Activated naive CD8-positive, alpha-beta T cell (primary cell): Measurements from ENCODE around the gene SUPT3H.

Source experiments
- H3K27ac Mint-ChIP-seq: one replicate; pipeline ENCODE4 v1.8.0; 2021; ENCODE audit warnings: mixed read lengths
- H3K27me3 Mint-ChIP-seq: one replicate; pipeline ENCODE4 v1.8.0; 2021; ENCODE audit warnings: mixed read lengths
- H3K36me3 Mint-ChIP-seq: one replicate; pipeline ENCODE4 v1.8.0; 2021; ENCODE audit warnings: mixed read lengths
- H3K4me1 Mint-ChIP-seq: one replicate; pipeline ENCODE4 v1.8.0; 2021; ENCODE audit warnings: low read depth, mixed read lengths
- H3K4me3 Mint-ChIP-seq: one replicate; pipeline ENCODE4 v1.8.0; 2021; ENCODE audit warnings: mild to moderate bottlenecking, mixed read lengths
- H3K9me3 Mint-ChIP-seq: one replicate; pipeline ENCODE4 v1.8.0; 2021; ENCODE audit warnings: low read depth, mixed read lengths

Gene SUPT3H

GRCh38 chr6:44856479-44856878 lies 521.3 kb downstream of the SUPT3H start:
- peaks cover 64% of the 10 kb centered on the region for H3K4me1 Mint-ChIP-seq
- no peaks in the 10 kb centered on the region for H3K27me3 Mint-ChIP-seq
- no peaks in the 10 kb centered on the region for H3K9me3 Mint-ChIP-seq
- H3K27ac Mint-ChIP-seq = no peak overlapping the region
- H3K36me3 Mint-ChIP-seq = no peaks in the 10 kb centered on the region
- no peak overlapping the region for H3K4me3 Mint-ChIP-seq

GRCh38 chr6:44855562-44856411 lies 521.9 kb downstream of the SUPT3H start:
- no peaks in the 10 kb centered on the region for H3K9me3 Mint-ChIP-seq
- no peak overlapping the region for H3K4me3 Mint-ChIP-seq
- H3K27ac Mint-ChIP-seq = no peak overlapping the region
- H3K27me3 Mint-ChIP-seq = no peaks in the 10 kb centered on the region
- peaks cover 1% of the 10 kb centered on the region for H3K36me3 Mint-ChIP-seq
- peaks cover 68% of the 10 kb centered on the region for H3K4me1 Mint-ChIP-seq

GRCh38 chr6:44854712-44855443 lies 522.9 kb downstream of the SUPT3H start:
- Mint-ChIP-seq H3K36me3 (peaks cover 2% of the 10 kb centered on the region), H3K27ac (no peak overlapping the region), H3K4me3 (peak overlapping the region; percentile 2), H3K9me3 (no peaks in the 10 kb centered on the region), H3K27me3 (no peaks in the 10 kb centered on the region), H3K4me1 (peaks cover 63% of the 10 kb centered on the region)

GRCh38 chr6:44851176-44851575 lies 526.6 kb downstream of the SUPT3H start:
- no peaks in the 10 kb centered on the region for H3K27me3 Mint-ChIP-seq
- no peak overlapping the region for H3K4me3 Mint-ChIP-seq
- no peak overlapping the region for H3K27ac Mint-ChIP-seq
- no peaks in the 10 kb centered on the region for H3K9me3 Mint-ChIP-seq
- peaks cover 39% of the 10 kb centered on the region for H3K4me1 Mint-ChIP-seq
- peaks cover 9% of the 10 kb centered on the region for H3K36me3 Mint-ChIP-seq

- Mint-ChIP-seq H3K27me3 (no peaks in the 10 kb centered on the region), H3K27ac (no peak overlapping the region), H3K4me1 (peaks cover 32% of the 10 kb centered on the region), H3K4me3 (no peak overlapping the region), H3K9me3 (no peaks in the 10 kb centered on the region), H3K36me3 (peaks cover 11% of the 10 kb centered on the region)
Measured at GRCh38 chr6:44850312-44850711, 527.4 kb downstream of the SUPT3H start.

GRCh38 chr6:44849806-44850205 lies 527.9 kb downstream of the SUPT3H start:
- Mint-ChIP-seq H3K4me3 (no peak overlapping the region), H3K27me3 (no peaks in the 10 kb centered on the region), H3K9me3 (no peaks in the 10 kb centered on the region), H3K27ac (no peak overlapping the region), H3K36me3 (peaks cover 11% of the 10 kb centered on the region), H3K4me1 (peaks cover 27% of the 10 kb centered on the region)

- H3K27me3 Mint-ChIP-seq = no peaks in the 10 kb centered on the region
- H3K4me1 Mint-ChIP-seq = peaks cover 8% of the 10 kb centered on the region
- H3K4me3 Mint-ChIP-seq = no peak overlapping the region
- no peak overlapping the region for H3K27ac Mint-ChIP-seq
- no peaks in the 10 kb centered on the region for H3K9me3 Mint-ChIP-seq
- peaks cover 15% of the 10 kb centered on the region for H3K36me3 Mint-ChIP-seq
Measured at GRCh38 chr6:44843734-44844133, 534.0 kb downstream of the SUPT3H start.

- peaks cover 13% of the 10 kb centered on the region for H3K36me3 Mint-ChIP-seq
- H3K4me3 Mint-ChIP-seq = no peak overlapping the region
- H3K4me1 Mint-ChIP-seq = peaks cover 12% of the 10 kb centered on the region
- no peak overlapping the region for H3K27ac Mint-ChIP-seq
- no peaks in the 10 kb centered on the region for H3K9me3 Mint-ChIP-seq
- H3K27me3 Mint-ChIP-seq = no peaks in the 10 kb centered on the region
Measured at GRCh38 chr6:44842616-44843015, 535.1 kb downstream of the SUPT3H start.

- peaks cover 11% of the 10 kb centered on the region for H3K4me1 Mint-ChIP-seq
- no peak overlapping the region for H3K27ac Mint-ChIP-seq
- H3K9me3 Mint-ChIP-seq = no peaks in the 10 kb centered on the region
- H3K36me3 Mint-ChIP-seq = peaks cover 13% of the 10 kb centered on the region
- H3K4me3 Mint-ChIP-seq = no peak overlapping the region
- H3K27me3 Mint-ChIP-seq = no peaks in the 10 kb centered on the region
Measured at GRCh38 chr6:44841829-44842228, 535.9 kb downstream of the SUPT3H start.

GRCh38 chr6:44837741-44838140 lies 540.0 kb downstream of the SUPT3H start:
- peaks cover 7% of the 10 kb centered on the region for H3K36me3 Mint-ChIP-seq
- no peaks in the 10 kb centered on the region for H3K27me3 Mint-ChIP-seq
- peaks cover 11% of the 10 kb centered on the region for H3K4me1 Mint-ChIP-seq
- H3K27ac Mint-ChIP-seq = no peak overlapping the region
- no peaks in the 10 kb centered on the region for H3K9me3 Mint-ChIP-seq
- no peak overlapping the region for H3K4me3 Mint-ChIP-seq

GRCh38 chr6:44837255-44837654 lies 540.5 kb downstream of the SUPT3H start:
- H3K9me3 Mint-ChIP-seq = no peaks in the 10 kb centered on the region
- H3K27me3 Mint-ChIP-seq = no peaks in the 10 kb centered on the region
- H3K4me1 Mint-ChIP-seq = peaks cover 13% of the 10 kb centered on the region
- H3K4me3 Mint-ChIP-seq = no peak overlapping the region
- peaks cover 10% of the 10 kb centered on the region for H3K36me3 Mint-ChIP-seq
- no peak overlapping the region for H3K27ac Mint-ChIP-seq

- Mint-ChIP-seq H3K9me3 (no peaks in the 10 kb centered on the region), H3K4me3 (no peak overlapping the region), H3K27ac (no peak overlapping the region), H3K27me3 (no peaks in the 10 kb centered on the region), H3K4me1 (peaks cover 45% of the 10 kb centered on the region), H3K36me3 (peaks cover 9% of the 10 kb centered on the region)
Measured at GRCh38 chr6:44833248-44833647, 544.5 kb downstream of the SUPT3H start.

- no peaks in the 10 kb centered on the region for H3K9me3 Mint-ChIP-seq
- peaks cover 13% of the 10 kb centered on the region for H3K36me3 Mint-ChIP-seq
- H3K4me3 Mint-ChIP-seq = no peak overlapping the region
- H3K27ac Mint-ChIP-seq = peak overlapping the region; percentile 4
- no peaks in the 10 kb centered on the region for H3K27me3 Mint-ChIP-seq
- H3K4me1 Mint-ChIP-seq = peaks cover 41% of the 10 kb centered on the region
Measured at GRCh38 chr6:44831002-44831610, 546.6 kb downstream of the SUPT3H start.

GRCh38 chr6:44829836-44830235 lies 547.9 kb downstream of the SUPT3H start:
- peaks cover 41% of the 10 kb centered on the region for H3K4me1 Mint-ChIP-seq
- H3K4me3 Mint-ChIP-seq = peak overlapping the region; percentile 8
- H3K9me3 Mint-ChIP-seq = no peaks in the 10 kb centered on the region
- peaks cover 18% of the 10 kb centered on the region for H3K36me3 Mint-ChIP-seq
- H3K27me3 Mint-ChIP-seq = no peaks in the 10 kb centered on the region
- H3K27ac Mint-ChIP-seq = no peak overlapping the region

- peak overlapping the region; percentile 49 for H3K4me3 Mint-ChIP-seq
- no peaks in the 10 kb centered on the region for H3K9me3 Mint-ChIP-seq
- H3K4me1 Mint-ChIP-seq = peaks cover 39% of the 10 kb centered on the region
- peaks cover 18% of the 10 kb centered on the region for H3K36me3 Mint-ChIP-seq
- H3K27me3 Mint-ChIP-seq = no peaks in the 10 kb centered on the region
- peak overlapping the region; percentile 75 for H3K27ac Mint-ChIP-seq
Measured at GRCh38 chr6:44828780-44829179, 549.0 kb downstream of the SUPT3H start.
